Measurements from ENCODE around the gene FBXL22. TPM values are rescaled to one million over a fixed set of nuclear protein-coding genes. Genes with fewer than 3 reads are reported as not detected.
A peak's percentile ranks its signal among the peaks of the same experiment; 100 is the strongest.
"Not testable (repeated sequence)": the region's sequence is repeated elsewhere in the genome, so short reads cannot be mapped to it uniquely, and the experiment has no call there.

FBXL22 gene
- total RNA-seq, 4 donors from 2014 or later = 16.1 to 68.9 (median 39.0) TPM

GRCh38 chr15:63612300-63612699, 15.1 kb downstream of the FBXL22 start:
- no peaks in the 10 kb centered on the region for H3K9me3 ChIP-seq
- no peak for ATAC-seq
- H3K36me3 ChIP-seq = peaks cover 5 to 83% of the 10 kb centered on the region in 2 donors
- TF ChIP-seq POLR2A (IDR thresholded peaks at IDR 0.05) = no peak
- no peak for TF ChIP-seq EP300 (IDR thresholded peaks at IDR 0.05)
- TF ChIP-seq POLR2AphosphoS5 (IDR thresholded peaks at IDR 0.05) = no peak
- TF ChIP-seq CTCF (IDR thresholded peaks at IDR 0.05) = no peak
- 87 to 91% methylated on average over 6 to 7 of the region's 15 CpGs for WGBS, 2 donors (ENCODE audit: low coverage in 1 of 2)
- no peaks in the 10 kb centered on the region for H3K27me3 ChIP-seq
- H3K27ac ChIP-seq = peak overlapping the region in 1 of 4 donors; percentile 15
- peaks cover 0 to 25% (median 14%) of the 10 kb centered on the region in 3 donors for H3K4me1 ChIP-seq
- H3K4me3 ChIP-seq = no peak overlapping the region

- H3K4me1 ChIP-seq = peaks cover 0 to 13% (median 4%) of the 10 kb centered on the region in 3 donors
- H3K36me3 ChIP-seq = peaks cover 5 to 58% of the 10 kb centered on the region in 2 donors
- WGBS, 2 donors (ENCODE audit: low coverage in 1 of 2) = 92 to 95% methylated on average over 2 to 3 of the region's 3 CpGs
- ATAC-seq = no peak
- TF ChIP-seq EP300 (IDR thresholded peaks at IDR 0.05) = no peak
- no peak for TF ChIP-seq CTCF (IDR thresholded peaks at IDR 0.05)
- no peak for TF ChIP-seq POLR2AphosphoS5 (IDR thresholded peaks at IDR 0.05)
- TF ChIP-seq POLR2A (IDR thresholded peaks at IDR 0.05) = no peak
- H3K27ac ChIP-seq = no peak overlapping the region
- H3K4me3 ChIP-seq = no peak overlapping the region
- H3K27me3 ChIP-seq = no peaks in the 10 kb centered on the region
- no peaks in the 10 kb centered on the region for H3K9me3 ChIP-seq
Observed at GRCh38 chr15:63615935-63616334, 18.7 kb downstream of the FBXL22 start.

GRCh38 chr15:63617147-63617546, 20.0 kb downstream of the FBXL22 start:
- peaks cover 5 to 56% of the 10 kb centered on the region in 2 donors for H3K36me3 ChIP-seq
- not testable (repeated sequence) for H3K4me1 ChIP-seq, H3K9me3 ChIP-seq, H3K4me3 ChIP-seq, H3K27ac ChIP-seq, H3K27me3 ChIP-seq, ATAC-seq
- 100% methylated on average over 3 to 4 of the region's 4 CpGs for WGBS, 2 donors (ENCODE audit: low coverage in 1 of 2)

- H3K27ac ChIP-seq = not testable (repeated sequence)
Observed at GRCh38 chr15:63617627-63618026, 20.4 kb downstream of the FBXL22 start.

GRCh38 chr15:63620760-63621159, 23.6 kb downstream of the FBXL22 start:
- not testable (repeated sequence) for H3K27ac ChIP-seq, H3K9me3 ChIP-seq, H3K4me1 ChIP-seq, H3K4me3 ChIP-seq, ATAC-seq, H3K27me3 ChIP-seq
- peaks cover 10 to 56% of the 10 kb centered on the region in 2 donors for H3K36me3 ChIP-seq
- no CpG with 5 or more reads among the region's 2 CpGs for WGBS, 2 donors (ENCODE audit: low coverage in 1 of 2)

More at GRCh38 chr15:63617627-63618026, 20.4 kb downstream of the FBXL22 start:
- H3K4me3 ChIP-seq, H3K9me3 ChIP-seq, H3K4me1 ChIP-seq, H3K27me3 ChIP-seq, ATAC-seq: not testable (repeated sequence)
- WGBS, 2 donors (ENCODE audit: low coverage in 1 of 2) = 100% methylated on average over 2 of the region's 3 CpGs; no CpG with 5 or more reads in 1 of the 2 donors
- peaks cover 8 to 56% of the 10 kb centered on the region in 2 donors for H3K36me3 ChIP-seq

- H3K36me3 ChIP-seq = peaks cover 10 to 73% of the 10 kb centered on the region in 2 donors
- no peak overlapping the region for H3K4me3 ChIP-seq
- WGBS, 2 donors (ENCODE audit: low coverage in 1 of 2) = 94% methylated on average over 6 to 7 of the region's 8 CpGs
- no peak overlapping the region for H3K27ac ChIP-seq
- no peak for TF ChIP-seq POLR2AphosphoS5 (IDR thresholded peaks at IDR 0.05)
- TF ChIP-seq POLR2A (IDR thresholded peaks at IDR 0.05) = no peak
- TF ChIP-seq EP300 (IDR thresholded peaks at IDR 0.05) = no peak
- no peak for TF ChIP-seq CTCF (IDR thresholded peaks at IDR 0.05)
- no peaks in the 10 kb centered on the region for H3K27me3 ChIP-seq
- H3K4me1 ChIP-seq = no peaks in the 10 kb centered on the region
- no peaks in the 10 kb centered on the region for H3K9me3 ChIP-seq
- ATAC-seq = no peak
Observed at GRCh38 chr15:63623232-63623969, 26.2 kb downstream of the FBXL22 start.

All from gastroesophageal sphincter (tissue), 4 donors.